HG03469 (cell line): ENCODE data around the gene PILRB.
"Not testable (repeated sequence)": the region's sequence is repeated elsewhere in the genome, so short reads cannot be mapped to it uniquely, and the experiment has no call there.

Experiments
- ATAC-seq: cut with Tn5 transposase; IDR thresholded peaks from one replicate; pipeline ENCODE4 v1.9.1; 2021; ENCODE audit warnings: mild to moderate bottlenecking, moderate library complexity, moderate number of reproducible peaks; ENCODE audit not compliant: unreplicated experiment

PILRB gene

DNA sequence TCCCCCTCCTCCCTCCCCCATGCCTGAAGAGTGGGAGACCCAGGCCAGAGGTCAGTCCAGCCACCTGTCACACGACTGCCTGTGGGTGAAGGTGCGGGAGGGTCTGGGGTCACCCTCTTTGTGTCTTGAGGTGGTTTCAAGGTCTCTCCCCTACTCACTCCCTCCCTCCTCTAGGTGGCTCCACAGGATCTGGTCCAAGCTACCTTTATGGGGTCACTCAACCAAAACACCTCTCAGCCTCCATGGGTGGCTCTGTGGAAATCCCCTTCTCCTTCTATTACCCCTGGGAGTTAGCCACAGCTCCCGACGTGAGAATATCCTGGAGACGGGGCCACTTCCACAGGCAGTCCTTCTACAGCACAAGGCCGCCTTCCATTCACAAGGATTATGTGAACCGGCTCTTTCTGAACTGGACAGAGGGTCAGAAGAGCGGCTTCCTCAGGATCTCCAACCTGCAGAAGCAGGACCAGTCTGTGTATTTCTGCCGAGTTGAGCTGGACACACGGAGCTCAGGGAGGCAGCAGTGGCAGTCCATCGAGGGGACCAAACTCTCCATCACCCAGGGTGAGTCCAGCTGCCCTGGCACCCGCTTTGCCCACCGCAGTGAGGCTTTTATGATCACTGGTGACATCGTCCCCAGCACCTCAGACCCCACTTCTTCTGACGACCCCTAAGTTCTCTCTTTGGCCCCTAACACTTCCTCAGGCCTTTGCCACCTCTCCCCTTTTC is 16.1 kb downstream of the PILRB start:
- not testable (repeated sequence) for ATAC-seq

DNA sequence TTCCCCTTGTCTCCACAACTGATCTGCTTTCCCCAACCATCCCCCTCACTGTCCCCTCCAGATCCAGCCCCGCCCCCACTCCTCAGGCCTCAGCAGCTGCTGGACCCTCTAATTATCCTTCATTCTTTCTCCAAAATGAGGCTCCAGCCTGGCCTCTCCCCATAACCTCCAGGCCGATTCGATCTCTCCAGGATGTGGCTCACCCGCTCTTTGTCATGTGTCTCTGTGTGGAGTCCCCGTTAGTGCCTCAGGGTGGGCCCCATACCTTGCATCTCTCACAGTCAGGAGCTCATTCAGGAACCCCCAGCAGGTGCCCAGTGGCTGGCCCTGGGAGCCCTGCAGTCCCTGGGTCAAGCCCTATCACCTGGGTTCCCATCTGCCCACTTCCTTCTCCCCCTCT is 16.7 kb downstream of the PILRB start:
- ATAC-seq: no peak

DNA sequence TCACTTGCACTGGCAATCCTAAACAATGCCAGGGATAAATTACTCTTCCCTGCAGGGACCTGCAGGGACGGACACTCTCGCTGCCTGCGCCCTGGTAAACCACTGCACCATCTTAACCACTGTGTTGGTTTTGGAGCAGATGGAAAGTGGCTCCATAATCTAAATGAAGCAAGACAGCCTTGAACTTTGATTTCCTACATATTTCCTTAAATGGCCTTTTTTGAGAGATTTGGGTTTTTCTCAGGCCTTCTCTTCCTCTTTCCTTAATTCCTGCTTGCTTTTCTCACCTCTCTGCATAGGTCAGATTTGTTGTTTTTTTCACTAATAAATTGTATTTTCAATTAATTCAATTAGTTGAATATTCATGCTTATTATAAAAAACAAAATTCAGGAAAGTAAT is 18.1 kb downstream of the PILRB start:
- no peak for ATAC-seq

DNA sequence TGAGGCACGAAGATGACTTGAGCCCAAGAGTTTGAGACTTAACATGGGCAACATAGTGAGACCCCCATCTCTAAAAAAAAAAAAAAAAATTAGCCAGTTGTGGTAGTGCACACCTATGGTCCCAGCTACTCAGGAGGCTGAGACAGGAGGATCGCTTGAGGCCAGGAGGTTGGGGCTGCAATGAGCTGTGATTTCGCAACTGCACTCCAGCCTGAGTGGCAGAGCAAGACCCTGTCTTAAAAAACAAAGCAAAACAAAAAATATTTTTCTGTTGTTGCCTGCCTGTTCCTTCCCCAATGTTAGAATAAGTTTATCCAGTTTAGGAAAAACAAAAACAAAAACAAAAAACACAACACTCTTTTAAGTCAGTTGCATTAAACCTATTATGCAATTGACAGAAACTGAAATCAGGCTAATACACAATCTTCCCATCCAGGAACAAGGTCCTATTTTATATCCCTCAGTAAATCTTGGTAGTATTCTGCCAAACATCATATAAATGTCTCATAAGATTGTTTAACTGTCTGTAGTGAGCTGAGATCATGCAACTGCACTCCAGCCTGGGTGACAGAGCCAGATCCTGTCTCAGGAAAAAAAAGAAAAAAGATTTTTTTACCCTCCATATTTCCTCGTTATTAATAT is 20.3 kb downstream of the PILRB start:
- no peak for ATAC-seq

DNA sequence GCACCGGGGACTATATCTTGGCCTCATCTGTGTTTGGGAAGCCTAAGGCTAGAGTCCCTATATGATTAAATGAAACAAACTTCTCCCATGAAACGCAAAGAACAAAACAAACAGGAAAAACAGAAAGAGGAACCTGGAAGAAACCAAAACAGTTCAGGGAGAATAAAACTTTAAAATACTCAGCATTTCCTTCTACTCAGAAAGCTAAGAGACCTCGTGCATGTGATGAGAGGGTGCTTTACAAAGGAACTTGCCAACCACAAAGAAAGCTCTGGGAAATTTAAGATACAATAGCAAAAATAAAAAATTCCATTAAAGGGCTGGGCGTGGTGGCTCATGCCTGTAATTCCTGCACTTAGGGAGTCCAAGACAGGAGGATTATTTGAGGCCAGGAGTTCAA is 22.3 kb downstream of the PILRB start:
- ATAC-seq: no peak

DNA sequence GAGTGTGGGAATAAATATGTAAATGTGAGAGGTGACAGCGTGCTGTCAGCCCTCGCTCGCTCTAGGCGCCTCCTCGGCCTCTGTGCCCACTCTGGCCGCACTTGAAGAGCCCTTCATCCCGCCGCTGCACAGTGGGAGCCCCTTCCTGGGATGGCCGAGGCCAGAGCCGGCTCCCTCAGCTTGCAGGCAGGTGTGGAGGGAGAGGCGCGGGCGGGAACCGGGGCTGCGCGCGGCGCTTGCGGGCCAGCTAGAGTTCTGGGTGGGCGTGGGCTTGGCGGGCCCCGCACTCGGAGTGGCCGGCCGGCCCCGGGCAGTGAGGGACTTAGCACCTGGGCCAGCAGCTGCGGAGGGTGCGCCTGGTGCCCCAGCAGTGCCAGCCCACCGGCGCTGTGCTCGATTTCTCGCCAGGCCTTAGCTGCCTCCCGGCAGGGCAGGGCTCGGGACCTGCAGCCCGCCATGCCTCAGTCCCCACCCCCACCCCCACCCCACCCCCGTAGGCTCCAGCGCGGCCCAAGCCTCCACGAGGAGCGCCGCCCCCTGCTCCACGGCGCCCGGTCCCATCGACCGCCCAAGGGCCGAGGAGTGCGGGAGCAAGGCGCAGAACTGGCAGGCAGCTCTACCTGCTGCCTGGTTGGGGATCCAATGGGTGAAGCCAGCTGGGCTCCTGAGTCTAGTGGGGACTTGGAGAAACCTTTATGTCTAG is 23.8 kb downstream of the PILRB start:
- ATAC-seq: not testable (repeated sequence)

DNA sequence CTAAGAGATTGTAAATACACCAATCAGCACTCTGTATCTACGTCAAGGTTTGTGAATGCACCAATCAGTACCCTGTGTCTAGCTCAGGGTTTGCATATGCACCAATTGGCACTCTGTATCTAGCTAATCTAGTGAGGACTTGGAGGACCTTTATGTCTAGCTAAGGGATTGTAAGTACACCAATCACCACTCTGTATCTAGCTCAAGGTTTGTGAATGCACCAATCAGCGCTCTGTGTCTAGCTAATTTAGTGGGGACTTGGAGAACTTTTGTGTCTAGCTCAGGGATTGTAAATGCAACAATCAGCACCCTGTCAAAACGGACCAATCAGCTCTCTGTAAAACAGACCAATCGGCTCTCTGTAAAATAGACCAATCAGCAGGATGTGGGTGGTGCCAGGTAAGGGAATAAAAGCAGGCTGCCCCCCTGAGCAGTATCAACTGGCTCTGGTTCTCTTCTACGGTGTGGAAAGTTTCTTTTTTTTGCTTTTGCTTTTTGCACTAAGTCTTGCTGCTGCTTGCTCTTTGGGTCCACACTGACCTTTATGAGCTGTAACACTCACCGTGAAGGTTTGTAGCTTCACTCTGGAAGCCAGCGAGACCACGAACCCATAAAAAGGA is 24.4 kb downstream of the PILRB start:
- ATAC-seq: not testable (repeated sequence)

DNA sequence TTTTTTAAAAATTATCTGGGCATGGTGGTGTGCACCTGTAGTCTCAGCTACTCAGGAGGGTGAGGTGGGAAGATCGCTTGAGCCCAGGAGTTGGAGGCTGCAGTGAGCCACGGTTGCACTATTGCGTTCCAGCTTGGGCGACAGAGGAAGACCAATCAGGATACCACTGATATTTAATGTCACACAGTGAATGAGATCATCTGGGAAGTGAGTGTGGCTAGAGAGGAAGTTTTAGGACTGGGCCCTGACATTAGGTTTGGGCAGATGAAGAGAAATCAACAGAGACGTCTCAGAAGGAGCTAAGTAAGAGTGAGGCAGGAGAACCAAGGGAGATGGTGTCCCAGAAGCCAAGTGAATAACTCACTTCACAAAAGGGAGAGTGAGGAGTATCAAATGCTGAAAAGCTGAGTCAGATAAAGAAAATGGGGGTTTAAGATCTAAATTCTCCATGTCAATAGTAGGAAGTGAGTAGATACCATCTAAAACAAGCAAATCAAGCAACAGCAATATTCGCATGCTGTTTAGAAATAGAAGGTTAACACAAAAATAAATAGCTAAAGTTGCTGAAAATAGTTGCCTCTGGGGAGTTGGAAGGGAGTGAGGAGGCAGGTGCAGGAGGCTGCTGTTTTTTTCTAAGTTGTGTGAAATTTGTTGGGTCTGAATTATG is 26.8 kb downstream of the PILRB start:
- ATAC-seq: no peak

DNA sequence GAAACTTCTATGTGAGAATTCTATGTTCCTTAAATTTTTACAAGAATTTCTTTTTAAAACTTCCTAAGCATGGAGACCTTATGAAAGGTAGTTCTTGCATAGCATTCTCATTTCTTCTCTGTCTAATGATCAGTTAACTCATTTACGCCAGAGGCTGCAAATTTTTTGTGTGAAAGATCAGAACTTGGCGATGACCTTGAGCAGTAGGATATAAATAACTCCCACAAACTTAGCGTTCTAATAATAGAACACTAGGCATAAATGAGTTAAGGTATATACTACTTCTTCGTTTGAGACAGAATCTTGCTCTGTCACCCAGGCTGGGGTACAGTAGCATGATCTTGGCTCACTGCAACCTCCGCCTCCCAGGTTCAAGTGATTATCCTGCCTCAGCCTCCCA is 29.0 kb downstream of the PILRB start:
- no peak for ATAC-seq

DNA sequence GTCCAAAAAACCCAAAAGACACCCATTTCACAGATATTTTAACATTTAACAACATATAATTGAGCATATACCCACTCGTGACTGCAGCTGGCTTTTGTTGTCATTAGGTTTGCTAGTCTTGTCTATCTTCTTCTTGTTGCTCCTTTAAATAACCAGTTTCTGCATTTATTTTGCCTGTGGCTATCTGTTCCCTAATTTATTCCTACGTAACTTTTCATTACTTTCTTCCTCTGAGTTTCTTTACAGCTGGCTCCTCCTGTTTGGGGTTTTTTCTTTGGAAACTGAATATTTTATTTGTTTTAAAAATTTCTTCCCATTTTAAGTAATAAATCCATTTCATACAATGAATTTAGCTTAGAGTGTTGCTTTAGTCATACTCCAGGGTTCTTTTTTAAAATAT is 29.8 kb downstream of the PILRB start:
- no peak for ATAC-seq

DNA sequence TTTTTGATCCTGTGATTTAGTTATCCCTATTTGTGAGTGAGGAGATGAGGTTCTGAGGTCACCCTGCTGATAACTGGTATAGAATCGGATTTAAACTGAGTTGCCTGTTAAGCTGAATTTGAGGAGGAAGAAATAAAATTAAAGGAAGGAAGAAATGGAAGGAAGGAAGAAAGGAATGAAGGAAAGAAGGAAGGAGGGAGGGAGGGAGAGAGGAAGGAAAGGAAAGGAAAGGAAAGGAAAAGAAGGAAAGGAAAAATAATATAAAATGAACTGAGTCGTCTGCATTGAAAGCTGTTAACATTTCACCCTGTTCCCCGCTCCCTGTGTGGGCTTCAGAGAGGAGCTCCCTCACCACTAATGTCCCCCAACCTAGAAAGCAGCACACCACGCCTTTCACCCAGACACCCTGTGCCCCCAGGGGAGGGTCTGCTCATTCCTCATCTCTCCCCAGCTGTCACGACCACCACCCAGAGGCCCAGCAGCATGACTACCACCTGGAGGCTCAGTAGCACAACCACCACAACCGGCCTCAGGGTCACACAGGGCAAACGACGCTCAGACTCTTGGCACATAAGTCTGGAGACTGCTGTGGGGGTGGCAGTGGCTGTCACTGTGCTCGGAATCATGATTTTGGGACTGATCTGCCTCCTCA is 31.6 kb downstream of the PILRB start:
- no peak for ATAC-seq

DNA sequence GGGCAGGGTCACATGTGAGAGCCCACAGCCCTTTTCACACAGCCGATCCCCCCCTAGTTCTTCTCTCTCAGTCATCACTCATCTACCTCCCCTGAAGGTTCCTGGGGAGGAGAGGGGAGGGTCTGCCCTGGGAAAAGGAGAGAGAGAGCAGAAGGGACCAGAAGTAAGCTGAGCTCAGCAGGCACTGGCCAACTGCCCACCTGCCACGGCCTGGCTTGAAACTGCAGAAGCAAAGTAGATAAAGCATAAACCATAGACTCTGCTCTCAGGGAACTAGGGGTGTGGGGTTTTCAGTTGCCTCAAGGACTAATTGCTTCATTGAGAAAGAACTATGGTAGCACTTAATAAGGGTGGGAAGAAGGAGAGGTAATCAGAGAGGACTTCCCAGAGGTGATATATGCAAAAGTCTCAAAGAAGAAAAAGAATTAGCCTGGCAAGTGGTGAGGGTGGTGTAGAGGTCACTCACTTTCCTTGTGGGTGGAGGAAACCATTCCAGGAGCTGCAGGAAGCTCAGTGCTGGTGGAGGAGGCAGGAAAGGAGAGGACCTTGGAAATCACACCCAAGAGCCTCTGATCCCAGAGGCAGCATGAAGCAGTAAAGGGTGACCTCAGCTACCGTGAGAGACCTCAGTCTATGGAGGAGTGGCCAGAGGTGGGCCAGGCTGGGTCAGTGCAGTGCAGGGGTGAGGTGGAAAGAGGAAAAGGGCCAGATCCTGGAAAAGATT is 32.5 kb downstream of the PILRB start:
- ATAC-seq: no peak

DNA sequence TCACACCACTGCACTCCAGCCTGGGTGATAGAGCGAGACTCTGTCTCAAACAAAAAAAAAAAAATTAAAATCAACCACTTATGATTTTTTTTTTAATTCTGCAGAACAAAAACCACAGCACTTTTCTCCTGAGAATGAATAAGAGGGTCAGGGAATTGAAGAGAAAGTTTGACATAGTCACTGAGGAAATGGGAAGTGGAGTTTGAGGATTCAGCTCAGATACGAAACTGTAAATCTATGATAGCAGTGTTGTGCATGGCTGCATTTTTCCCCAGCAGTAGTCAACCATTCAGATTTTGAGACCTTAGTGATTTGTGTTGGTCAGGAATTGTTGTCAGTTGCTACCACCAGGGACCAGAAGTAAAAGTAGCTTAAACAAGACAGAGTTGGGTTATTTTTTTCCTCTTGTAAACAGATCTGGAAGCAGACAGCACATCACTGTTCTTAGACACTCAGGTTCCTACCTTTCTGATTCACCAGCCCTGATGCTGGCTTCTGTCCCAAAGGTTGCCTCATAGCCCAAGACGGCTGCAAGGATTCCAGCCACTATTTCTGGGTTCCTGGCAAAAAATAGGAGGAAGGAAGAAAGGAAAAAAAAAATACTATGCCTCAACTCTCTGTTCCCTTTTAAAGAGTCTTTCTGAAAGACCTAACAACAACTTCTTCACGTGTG is 35.5 kb downstream of the PILRB start:
- ATAC-seq: no peak

DNA sequence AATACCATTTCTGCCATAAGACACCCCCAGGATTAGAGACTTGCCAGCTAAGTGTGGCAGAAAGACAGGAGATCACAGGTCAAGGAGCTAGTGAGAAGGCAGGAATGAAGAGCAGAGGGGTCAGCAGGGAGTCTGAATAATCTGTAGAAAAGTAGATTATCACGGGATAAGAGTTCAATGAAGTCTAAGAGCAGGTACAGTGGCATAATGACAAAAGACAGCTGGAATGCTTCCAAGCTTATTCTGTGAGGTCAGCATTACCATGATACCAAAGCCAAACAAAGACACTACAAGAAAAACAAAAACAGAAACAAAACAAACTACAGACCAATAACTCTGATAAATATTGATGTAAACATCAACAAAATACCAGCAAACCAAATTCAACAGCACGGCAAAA is 36.2 kb downstream of the PILRB start:
- ATAC-seq: no peak

DNA sequence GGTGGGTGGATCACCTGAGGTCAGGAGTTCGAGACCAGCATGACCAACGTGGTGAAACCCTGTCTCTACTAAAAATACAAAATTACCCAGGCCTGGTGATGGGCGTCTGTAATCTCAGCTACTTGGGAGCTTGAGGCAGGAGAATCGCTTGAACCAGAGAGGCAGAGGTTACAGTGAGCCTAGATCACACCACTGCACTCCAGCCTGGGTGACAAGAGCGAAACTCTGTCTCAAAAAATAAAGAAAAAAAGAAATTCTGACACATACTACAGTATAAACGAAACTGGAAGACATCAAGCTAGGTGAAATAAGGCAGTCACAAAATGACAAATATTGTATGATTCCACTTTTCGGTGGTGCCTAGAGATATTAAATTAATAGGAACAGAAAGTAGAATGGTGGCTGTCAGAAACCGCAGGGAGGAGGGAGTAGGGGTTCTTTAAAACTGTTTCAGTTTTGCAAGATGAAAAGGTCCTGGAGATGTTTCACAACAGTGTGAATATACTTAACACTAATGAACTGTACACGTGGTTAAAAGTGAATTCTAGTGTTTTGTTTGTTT is 38.6 kb downstream of the PILRB start:
- peak; percentile 73 for ATAC-seq

DNA sequence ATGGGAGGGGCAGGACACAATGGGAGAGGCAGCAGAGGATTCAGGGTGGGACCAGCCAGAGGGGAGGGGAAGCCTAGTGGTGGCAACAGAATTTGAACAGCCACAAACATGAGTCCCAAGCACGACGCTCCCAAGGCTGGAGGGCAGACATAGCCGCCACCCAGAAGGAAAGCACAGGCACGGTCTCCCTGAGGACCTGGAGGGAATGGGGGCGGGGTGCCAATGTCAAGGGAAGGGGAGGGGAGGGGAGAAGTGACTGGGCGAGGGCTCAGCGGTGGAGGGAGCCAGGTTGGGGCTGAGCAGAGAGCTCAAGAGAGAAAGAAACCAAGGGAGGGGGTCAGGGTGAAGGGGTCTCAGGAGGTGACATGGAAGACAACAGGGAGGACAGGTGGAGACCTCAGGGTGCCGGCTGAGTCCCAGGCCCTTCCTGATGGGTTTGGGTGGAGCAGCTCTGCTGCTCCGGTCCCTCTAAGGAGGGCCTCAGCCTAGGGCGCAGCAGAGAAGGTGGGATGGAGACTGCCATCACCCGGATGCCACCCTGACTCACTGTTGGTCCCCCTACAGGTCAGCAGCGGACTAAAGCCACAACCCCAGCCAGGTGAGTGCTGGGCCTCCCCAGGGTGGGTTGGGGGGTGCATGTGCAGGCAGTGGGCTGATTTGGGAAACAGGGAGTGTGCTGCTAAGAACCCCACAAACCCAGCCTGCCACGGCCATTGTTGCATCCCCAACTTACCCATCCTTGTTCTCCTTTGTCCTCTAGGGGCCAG is 39.6 kb downstream of the PILRB start:
- ATAC-seq: no peak

DNA sequence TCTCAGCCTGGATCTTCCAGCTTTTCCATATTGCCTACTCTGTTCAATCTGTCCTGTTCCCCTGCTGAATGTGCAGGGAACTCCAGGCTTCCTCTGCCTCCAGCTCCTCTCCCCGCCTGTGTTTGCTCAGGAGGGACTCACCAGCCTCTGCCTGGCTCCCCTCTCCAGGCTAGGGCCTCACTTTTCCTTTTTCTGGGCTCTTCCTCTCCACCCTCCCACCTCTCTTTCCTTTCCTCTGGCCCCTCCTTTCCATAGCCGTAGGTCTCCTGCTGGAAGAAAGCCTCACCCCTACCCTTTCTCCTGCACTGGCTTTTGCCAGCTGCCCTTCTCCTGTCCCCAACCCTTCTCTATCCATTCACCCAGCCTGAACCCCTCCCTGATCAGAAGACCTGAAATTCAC is 40.3 kb downstream of the PILRB start:
- no peak for ATAC-seq

DNA sequence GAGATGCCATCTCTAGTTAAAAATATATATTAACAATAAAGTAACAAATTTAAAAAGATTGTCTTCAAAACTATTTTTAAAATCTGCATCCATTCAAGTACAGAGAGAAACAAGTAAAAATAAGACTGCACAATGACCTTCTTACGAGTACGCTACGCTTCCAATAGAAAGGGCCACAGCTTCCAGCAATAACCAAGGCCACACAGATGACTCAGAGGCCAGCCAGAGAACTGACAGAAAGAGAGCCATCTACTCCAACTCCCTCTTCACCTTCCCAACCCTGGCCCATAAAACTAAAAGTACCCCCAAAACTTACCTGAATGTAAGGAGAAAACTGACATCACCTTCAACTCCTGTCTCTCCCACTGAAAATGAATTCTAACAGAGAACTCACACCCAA is 42.1 kb downstream of the PILRB start:
- ATAC-seq: no peak
